SK-N-SH treated with all-trans-retinoic acid at 6 μM for 48 hours (cell line): ENCODE measurements around the gene RBM12.

Source experiments
- OSR1 ChIP-seq: fragments of 250-450 bp; sonication (Bioruptor Pico); IDR thresholded peaks from 2 replicates; pipeline ENCODE4 v1.8.0; 2022; ENCODE audit warnings: moderate library complexity, mild to moderate bottlenecking, inconsistent platforms
- RARB ChIP-seq: fragments of 250-450 bp; sonication (Bioruptor Pico); IDR thresholded peaks from 2 replicates; pipeline ENCODE4 v1.8.0; 2021; ENCODE audit warnings: mild to moderate bottlenecking, moderate library complexity
- TCF4 ChIP-seq: fragments of 250-450 bp; sonication (Bioruptor Pico); IDR thresholded peaks from 2 replicates; pipeline ENCODE4 v1.8.0; 2021; ENCODE audit warnings: mild to moderate bottlenecking, moderate library complexity, borderline replicate concordance
- ZNF70 ChIP-seq: fragments of 450-650 bp; formaldehyde crosslinking; IDR thresholded peaks from 2 replicates; pipeline ENCODE4 v1.5.0; 2020; ENCODE audit warnings: mild to moderate bottlenecking, moderate library complexity

DNA sequence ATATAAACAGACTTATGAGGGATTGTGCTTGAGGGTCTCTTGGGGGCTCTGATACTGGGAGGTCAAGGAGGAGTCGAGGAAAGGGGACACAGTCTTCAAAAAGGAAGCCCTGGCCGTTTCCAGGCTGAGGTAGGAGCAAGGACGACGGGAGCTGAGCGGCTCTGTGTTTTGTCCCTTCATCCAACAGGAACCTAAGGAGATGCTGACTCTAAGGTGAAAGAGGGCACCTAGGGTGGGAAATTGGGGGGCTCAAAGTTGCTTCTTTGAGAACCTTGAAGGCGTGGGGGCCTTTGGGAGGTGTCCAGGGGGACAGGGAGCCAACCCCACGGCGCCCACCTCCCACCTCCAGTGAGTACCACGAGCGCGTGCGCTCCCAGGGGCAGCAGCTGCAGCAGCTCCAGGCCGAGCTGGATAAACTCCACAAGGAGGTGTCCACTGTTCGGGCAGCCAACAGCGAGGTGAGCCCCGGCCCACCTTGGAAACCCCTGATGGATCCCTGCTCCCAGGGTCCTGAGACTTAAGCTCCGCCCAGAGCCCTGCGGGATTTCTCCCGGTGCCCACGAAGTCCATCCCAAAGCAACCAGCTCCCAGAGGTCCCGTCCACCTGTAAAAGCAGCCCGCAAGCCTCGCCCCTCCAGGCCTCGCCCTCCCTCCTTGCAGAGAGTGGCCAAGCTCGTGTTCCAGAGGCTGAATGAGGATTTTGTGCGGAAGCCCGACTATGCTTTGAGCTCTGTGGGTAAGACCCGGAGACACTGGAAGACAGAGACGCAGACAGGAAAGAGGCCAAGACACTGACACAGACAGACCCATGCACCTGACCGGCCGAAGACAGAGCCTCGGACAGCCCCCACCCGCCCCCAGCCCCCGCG, 46.2 kb downstream of the RBM12 start:
- no peak for TF ChIP-seq RARB (CRISPR knock-in tag)
- TF ChIP-seq OSR1 (CRISPR knock-in tag), result no peak
- no peak for TF ChIP-seq ZNF70
- TF ChIP-seq TCF4, result no peak
